ENCODE measurements around the gene SLC28A1. TPM values are rescaled to one million over a fixed set of nuclear protein-coding genes. Genes with fewer than 3 reads are reported as not detected.

Gene SLC28A1
- total RNA-seq, 1 donor from 2014 or later, result not detected

DNA sequence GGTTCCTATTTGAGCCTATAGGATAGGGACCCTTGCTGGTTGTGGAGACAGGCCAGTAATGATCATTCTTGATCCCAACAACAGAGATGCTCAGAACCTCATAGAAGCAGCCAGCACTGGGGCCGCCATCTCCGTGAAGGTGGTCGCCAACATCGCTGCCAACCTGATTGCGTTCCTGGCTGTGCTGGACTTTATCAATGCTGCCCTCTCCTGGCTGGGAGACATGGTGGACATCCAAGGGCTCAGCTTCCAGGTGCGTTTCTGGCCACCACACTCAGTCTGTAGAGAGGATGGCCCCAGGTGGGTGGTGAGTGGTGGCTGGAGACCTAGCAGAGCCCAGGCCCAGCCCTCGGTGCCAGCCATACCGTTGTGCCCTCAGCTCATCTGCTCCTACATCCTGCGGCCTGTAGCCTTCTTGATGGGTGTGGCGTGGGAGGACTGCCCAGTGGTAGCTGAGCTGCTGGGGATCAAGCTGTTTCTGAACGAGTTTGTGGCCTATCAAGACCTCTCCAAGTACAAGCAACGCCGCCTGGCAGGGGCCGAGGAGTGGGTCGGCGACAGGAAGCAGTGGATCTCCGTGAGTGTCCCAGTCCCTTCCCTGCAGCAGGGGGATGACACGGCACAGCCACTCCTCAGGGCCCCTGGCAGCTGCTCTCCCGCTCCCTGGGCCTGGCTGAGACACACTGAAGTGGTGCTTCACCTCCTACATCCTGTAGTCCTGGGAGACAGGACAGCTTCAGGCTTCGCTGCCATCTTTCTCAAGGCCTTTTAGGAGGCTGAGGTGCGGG is 50.7 kb downstream of the SLC28A1 start:
- intact Hi-C loops (cut with micrococcal nuclease), result no loop called here

DNA sequence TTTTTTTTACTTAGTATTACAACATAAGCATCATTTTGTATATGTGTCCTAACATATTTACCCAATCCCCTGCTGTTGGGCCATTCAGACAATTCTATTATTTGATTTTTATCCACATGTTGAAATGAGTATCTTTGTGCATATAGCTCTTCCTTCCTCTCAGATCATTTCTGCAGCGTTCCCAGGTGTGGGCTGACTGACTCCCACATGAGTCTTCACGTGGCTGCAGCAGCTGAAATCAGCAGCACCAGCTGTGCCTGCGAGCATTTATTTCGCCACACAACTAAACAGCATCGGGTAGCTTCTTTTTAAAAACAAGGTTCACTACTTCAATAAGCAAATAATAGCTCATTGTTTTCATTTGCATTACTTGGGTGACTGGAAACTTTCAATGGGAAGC is 52.7 kb downstream of the SLC28A1 start:
- intact Hi-C loops (cut with micrococcal nuclease), result no loop called here

- intact Hi-C loops (cut with micrococcal nuclease), result no loop called here
Measured at GRCh38 chr15:84938726-84939125, 54.3 kb downstream of the SLC28A1 start.

- intact Hi-C loops (cut with micrococcal nuclease), result no loop called here
Measured at GRCh38 chr15:84940399-84940798, 55.9 kb downstream of the SLC28A1 start.

DNA sequence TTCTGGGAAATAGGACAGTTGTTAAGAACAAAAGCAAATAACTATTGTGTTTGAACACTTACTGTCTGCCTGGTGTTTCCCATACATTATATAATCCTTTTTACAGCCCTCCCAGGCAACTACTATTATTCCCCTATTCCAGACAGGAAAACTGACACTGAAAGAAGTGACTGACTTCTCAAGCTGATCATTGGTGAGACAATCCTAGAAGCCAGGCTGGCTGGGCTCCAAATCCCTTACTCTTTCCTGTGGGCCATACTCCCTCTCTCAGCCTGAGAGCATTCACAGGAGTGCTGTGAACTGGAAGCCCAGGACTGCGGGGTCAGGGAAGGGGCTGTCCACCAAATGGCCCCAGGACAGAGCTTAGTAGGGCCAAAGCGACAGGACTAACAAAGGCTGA is 58.0 kb downstream of the SLC28A1 start:
- intact Hi-C loops (cut with micrococcal nuclease), result no loop called here

DNA sequence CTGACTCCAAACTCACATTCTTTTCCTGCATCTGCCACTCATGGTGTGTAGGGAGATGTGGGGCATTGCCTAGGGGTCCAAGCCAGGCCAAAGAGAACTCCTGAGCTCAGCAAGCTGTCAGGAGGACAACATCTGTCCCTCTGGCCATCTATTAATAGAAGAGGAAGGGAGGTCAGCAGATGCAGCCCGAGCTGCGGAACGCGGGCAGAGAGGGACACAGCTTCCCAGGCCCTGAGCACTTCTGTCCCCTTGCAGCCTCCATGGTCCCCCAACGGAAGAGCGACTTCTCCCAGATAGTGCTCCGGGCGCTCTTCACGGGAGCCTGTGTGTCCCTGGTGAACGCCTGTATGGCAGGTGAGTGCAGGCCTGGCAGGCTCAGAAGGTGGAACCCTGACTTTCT is 59.8 kb downstream of the SLC28A1 start:
- intact Hi-C loops (cut with micrococcal nuclease), result no loop called here

DNA sequence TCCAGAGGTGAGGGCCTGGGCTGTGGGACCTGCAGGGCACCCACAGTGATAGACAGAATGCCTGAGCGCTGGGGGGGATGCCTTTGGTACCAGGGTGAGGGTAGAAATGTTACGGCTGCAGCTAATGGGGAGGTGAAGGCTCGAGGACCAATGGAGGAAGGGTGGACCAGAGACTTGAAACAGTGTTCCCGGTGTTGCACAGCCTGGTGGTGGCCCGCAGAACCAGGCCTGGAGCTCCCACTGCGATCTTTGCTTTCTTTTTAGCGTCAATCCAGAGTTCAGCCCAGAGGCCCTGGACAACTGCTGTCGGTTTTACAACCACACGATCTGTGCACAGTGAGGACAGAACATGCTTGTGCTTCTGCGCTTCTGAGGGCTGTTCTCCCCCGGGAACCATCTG is 60.4 kb downstream of the SLC28A1 start:
- intact Hi-C loops (cut with micrococcal nuclease), result no loop called here

GRCh38 chr15:84946772-84947489 is 62.5 kb downstream of the SLC28A1 start:
- intact Hi-C loops (cut with micrococcal nuclease), result no loop called here

GRCh38 chr15:84947947-84948830 is 63.7 kb downstream of the SLC28A1 start:
- intact Hi-C loops (cut with micrococcal nuclease), result no loop called here

- intact Hi-C loops (cut with micrococcal nuclease), result no loop called here
Measured at GRCh38 chr15:84949043-84949442, 64.6 kb downstream of the SLC28A1 start.

- intact Hi-C loops (cut with micrococcal nuclease), result no loop called here
Measured at GRCh38 chr15:84949845-84950569, 65.5 kb downstream of the SLC28A1 start.

GRCh38 chr15:84950570-84951111 is 66.2 kb downstream of the SLC28A1 start:
- intact Hi-C loops (cut with micrococcal nuclease), result no loop called here

DNA sequence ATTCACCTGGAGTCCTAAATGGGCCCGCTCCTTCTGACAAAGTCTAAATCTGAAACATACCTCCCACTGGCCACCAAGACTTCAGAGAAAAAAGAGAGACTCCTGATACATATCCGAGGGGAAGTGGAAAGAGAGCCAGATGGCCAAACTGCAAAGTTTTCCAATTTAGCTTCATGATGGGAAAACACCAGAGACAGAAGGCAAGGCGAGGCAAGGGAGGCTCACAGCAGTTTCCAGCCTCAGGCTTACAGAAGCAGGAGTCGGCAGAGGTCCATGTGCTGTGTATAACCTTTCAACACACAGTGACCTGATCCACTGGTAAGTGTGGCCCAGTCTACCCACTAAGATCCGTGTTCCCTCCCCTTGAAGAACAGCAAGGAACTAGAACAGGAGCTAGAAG is 67.3 kb downstream of the SLC28A1 start:
- intact Hi-C loops (cut with micrococcal nuclease), result no loop called here

GRCh38 chr15:84953136-84953535 is 68.7 kb downstream of the SLC28A1 start:
- intact Hi-C loops (cut with micrococcal nuclease), result no loop called here

DNA sequence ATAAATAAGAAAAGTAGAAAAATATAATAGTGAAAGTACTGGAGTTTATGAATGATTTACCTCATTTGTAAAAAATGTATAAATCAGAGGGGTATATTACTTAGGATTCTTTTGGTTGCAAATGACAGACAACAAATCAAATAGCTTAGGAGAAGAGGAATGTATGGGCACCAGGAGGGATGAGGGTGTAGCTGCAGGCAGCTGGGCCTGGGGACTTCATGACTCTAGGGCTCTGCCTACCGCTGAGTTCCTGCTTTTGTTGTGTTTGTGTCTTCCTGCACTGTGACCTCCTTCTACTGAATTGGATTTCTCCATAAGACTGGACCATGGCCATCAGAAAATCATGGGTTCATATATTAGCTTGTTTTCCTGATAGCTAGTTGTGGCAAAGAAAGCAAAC is 69.3 kb downstream of the SLC28A1 start:
- intact Hi-C loops (cut with micrococcal nuclease), result no loop called here

- intact Hi-C loops (cut with micrococcal nuclease), result no loop called here
Measured at GRCh38 chr15:84955089-84955848, 70.8 kb downstream of the SLC28A1 start.

GRCh38 chr15:84956199-84956598 is 71.7 kb downstream of the SLC28A1 start:
- intact Hi-C loops (cut with micrococcal nuclease), result no loop called here

- intact Hi-C loops (cut with micrococcal nuclease), result no loop called here
Measured at GRCh38 chr15:84960391-84961113, 76.1 kb downstream of the SLC28A1 start.

- intact Hi-C loops (cut with micrococcal nuclease), result no loop called here
Measured at GRCh38 chr15:84961114-84961452, 76.6 kb downstream of the SLC28A1 start.

- intact Hi-C loops (cut with micrococcal nuclease), result no loop called here
Measured at GRCh38 chr15:84961707-84962106, 77.2 kb downstream of the SLC28A1 start.

All from T-helper 2 cell treated with Interferon-gamma antibody and Interleukin-4, amounts not matched to agents 100 ng/mL and 5 ng/mL, for 36 hours (primary cell).